ENCODE results near the gene STUB1. TPM values are rescaled to one million over a fixed set of nuclear protein-coding genes. Genes with fewer than 3 reads are reported as not detected.

The STUB1 gene
- 258 TPM for total RNA-seq

- intact Hi-C loops (cut with DNase I): loop anchor here (2.0 kb wide), 1 partner anchor 43 kb away; the partner anchor contains the start of gene METTL26
These were observed at the start of gene STUB1 for GRCh38 chr16:679814-680624. Gene STUB1, plus strand, starts transcription at chr16:680410. Its CDS starts 116 bp downstream, at chr16:680526.

GRCh38 chr16:630815-631405, 49.3 kb upstream of the STUB1 start, which contains the start of gene WFIKKN1:
Gene WFIKKN1, plus strand, starts transcription at chr16:630985. Its CDS starts 269 bp downstream, at chr16:631254.
- no peak for DNase-seq (ENCODE audit: low spot score in 2 of 2)
- Histone ChIP-seq H3K9me3 (no peaks in the 10 kb centered on the region), H3K36me3 (peaks cover 36 to 46% of the 10 kb centered on the region in 2 donors), H3K4me1 (peaks cover 6 to 14% of the 10 kb centered on the region in 2 donors), H3K27me3 (no peaks in the 10 kb centered on the region), H3K27ac (no peak within 1 kb of the TSS), H3K4me3 (no peak within 1 kb of the TSS)
- intact Hi-C loops (cut with DNase I): no loop called here
- TF ChIP-seq CTCF (IDR thresholded peaks at IDR 0.05): no peak

More at GRCh38 chr16:679814-680624, at the start of gene STUB1:
- H3K27me3 ChIP-seq: no peaks in the 10 kb centered on the region
- peak within 1 kb of the TSS; percentile 85 to 90 for H3K27ac ChIP-seq
- peak in 1 of 3 experiments; percentile 10 for TF ChIP-seq CTCF (IDR thresholded peaks at IDR 0.05)
- H3K36me3 ChIP-seq: peaks cover 13 to 15% of the 10 kb centered on the region in 2 donors
- peak within 1 kb of the TSS; percentile 89 to 90 for H3K4me3 ChIP-seq
- no peaks in the 10 kb centered on the region for H3K9me3 ChIP-seq
- peak in 1 of 2 donors; percentile 90 for DNase-seq (ENCODE audit: low spot score in 2 of 2)
- peaks cover 20 to 38% of the 10 kb centered on the region in 2 donors for H3K4me1 ChIP-seq

GRCh38 chr16:631808-632358, 48.3 kb upstream of the STUB1 start:
- intact Hi-C loops (cut with DNase I): no loop called here

GRCh38 chr16:632486-633335, 47.5 kb upstream of the STUB1 start:
- H3K9me3 ChIP-seq: no peaks in the 10 kb centered on the region
- no peak for TF ChIP-seq CTCF (IDR thresholded peaks at IDR 0.05)
- no peak overlapping the region for H3K4me3 ChIP-seq
- no peak overlapping the region for H3K27ac ChIP-seq
- no peak for DNase-seq (ENCODE audit: low spot score in 2 of 2)
- peaks cover 18 to 28% of the 10 kb centered on the region in 2 donors for H3K36me3 ChIP-seq
- peaks cover 6 to 17% of the 10 kb centered on the region in 2 donors for H3K4me1 ChIP-seq
- H3K27me3 ChIP-seq: no peaks in the 10 kb centered on the region
- intact Hi-C loops (cut with DNase I): no loop called here

More at GRCh38 chr16:631808-632358, 48.3 kb upstream of the STUB1 start:
- DNase-seq (ENCODE audit: low spot score in 2 of 2): no peak
- H3K36me3 ChIP-seq: peaks cover 27 to 36% of the 10 kb centered on the region in 2 donors
- no peak overlapping the region for H3K27ac ChIP-seq
- no peaks in the 10 kb centered on the region for H3K27me3 ChIP-seq
- no peak for TF ChIP-seq CTCF (IDR thresholded peaks at IDR 0.05)
- H3K4me3 ChIP-seq: no peak overlapping the region
- peaks cover 6 to 14% of the 10 kb centered on the region in 2 donors for H3K4me1 ChIP-seq
- no peaks in the 10 kb centered on the region for H3K9me3 ChIP-seq
